ENCODE results near the gene HMOX2. TPM values are rescaled to one million over a fixed set of nuclear protein-coding genes. Genes with fewer than 3 reads are reported as not detected.

The HMOX2 gene
- total RNA-seq, 1 donor from 2014 or later = 39.6 TPM

DNA sequence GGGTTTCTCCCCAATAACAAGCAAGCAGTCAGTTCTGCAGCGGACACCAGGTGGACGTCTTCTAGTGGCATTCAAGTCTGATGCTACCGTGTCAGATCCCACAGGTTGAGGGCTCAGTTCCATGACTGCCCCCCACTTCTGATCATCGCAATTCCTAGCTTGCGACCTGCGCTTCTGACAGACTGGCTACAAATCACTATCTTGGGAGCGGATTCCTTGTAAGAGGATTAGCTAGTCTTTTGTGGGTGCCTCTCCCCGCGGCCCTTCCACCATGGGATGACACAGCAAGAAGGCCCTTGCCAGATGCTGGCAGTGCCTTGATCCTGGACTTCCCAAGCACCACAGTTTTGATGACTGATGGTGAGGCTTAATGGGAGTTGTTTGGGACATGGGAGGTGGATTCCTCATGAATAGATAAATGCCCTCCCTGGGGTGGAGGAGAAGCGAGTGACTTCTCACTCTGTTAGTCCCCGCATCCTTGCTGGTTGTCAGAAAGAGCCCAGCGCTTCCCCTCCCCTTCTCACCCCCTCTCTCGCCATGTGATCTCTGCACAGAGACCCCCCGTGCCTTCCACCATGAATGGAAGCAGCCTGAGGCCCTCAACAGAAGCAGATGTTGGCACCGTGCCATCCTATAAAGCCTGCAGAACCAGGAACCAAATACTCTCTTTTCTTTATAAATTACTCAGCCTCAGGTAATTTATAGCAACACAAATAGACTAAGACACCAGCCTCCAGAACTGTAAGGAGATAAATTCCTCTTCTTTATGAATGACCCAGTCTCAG, 43.3 kb downstream of the HMOX2 start:
- Mint-ChIP-seq H3K27ac (ENCODE audit: unreplicated experiment) (no peak overlapping the region), H3K4me1 (peaks cover 9% of the 10 kb centered on the region), H3K27me3 (ENCODE audit: low read depth) (no peaks in the 10 kb centered on the region), H3K36me3 (ENCODE audit: low read depth) (peaks cover 3% of the 10 kb centered on the region), H3K9me3 (no peaks in the 10 kb centered on the region), H3K4me3 (no peak overlapping the region)
- TF ChIP-seq, protein P1, sequence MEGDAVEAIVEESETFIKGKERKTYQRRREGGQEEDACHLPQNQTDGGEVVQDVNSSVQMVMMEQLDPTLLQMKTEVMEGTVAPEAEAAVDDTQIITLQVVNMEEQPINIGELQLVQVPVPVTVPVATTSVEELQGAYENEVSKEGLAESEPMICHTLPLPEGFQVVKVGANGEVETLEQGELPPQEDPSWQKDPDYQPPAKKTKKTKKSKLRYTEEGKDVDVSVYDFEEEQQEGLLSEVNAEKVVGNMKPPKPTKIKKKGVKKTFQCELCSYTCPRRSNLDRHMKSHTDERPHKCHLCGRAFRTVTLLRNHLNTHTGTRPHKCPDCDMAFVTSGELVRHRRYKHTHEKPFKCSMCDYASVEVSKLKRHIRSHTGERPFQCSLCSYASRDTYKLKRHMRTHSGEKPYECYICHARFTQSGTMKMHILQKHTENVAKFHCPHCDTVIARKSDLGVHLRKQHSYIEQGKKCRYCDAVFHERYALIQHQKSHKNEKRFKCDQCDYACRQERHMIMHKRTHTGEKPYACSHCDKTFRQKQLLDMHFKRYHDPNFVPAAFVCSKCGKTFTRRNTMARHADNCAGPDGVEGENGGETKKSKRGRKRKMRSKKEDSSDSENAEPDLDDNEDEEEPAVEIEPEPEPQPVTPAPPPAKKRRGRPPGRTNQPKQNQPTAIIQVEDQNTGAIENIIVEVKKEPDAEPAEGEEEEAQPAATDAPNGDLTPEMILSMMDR (conservative IDR thresholded peaks at IDR 0.05) = no peak
- no peak for DNase-seq (ENCODE audit: low read depth, low spot score)

GRCh38 chr16:4520913-4521312, 44.7 kb downstream of the HMOX2 start:
- no peak for DNase-seq (ENCODE audit: low read depth, low spot score)
- H3K9me3 Mint-ChIP-seq = no peaks in the 10 kb centered on the region
- peaks cover 6% of the 10 kb centered on the region for H3K36me3 Mint-ChIP-seq (ENCODE audit: low read depth)
- H3K4me1 Mint-ChIP-seq = peaks cover 9% of the 10 kb centered on the region
- peak overlapping the region; percentile 43 for H3K27ac Mint-ChIP-seq (ENCODE audit: unreplicated experiment)
- TF ChIP-seq, protein P1 (conservative IDR thresholded peaks at IDR 0.05) = no peak
- no peaks in the 10 kb centered on the region for H3K27me3 Mint-ChIP-seq (ENCODE audit: low read depth)
- no peak overlapping the region for H3K4me3 Mint-ChIP-seq

- H3K27me3 Mint-ChIP-seq (ENCODE audit: low read depth) = no peaks in the 10 kb centered on the region
- H3K9me3 Mint-ChIP-seq = no peaks in the 10 kb centered on the region
- TF ChIP-seq, protein P1 (conservative IDR thresholded peaks at IDR 0.05) = no peak
- H3K4me3 Mint-ChIP-seq = no peak overlapping the region
- peak overlapping the region; percentile 50 for H3K27ac Mint-ChIP-seq (ENCODE audit: unreplicated experiment)
- H3K36me3 Mint-ChIP-seq (ENCODE audit: low read depth) = peaks cover 6% of the 10 kb centered on the region
- no peak for DNase-seq (ENCODE audit: low read depth, low spot score)
- peaks cover 9% of the 10 kb centered on the region for H3K4me1 Mint-ChIP-seq
Measured at GRCh38 chr16:4522051-4522581, 45.9 kb downstream of the HMOX2 start.

GRCh38 chr16:4523686-4524085, 47.5 kb downstream of the HMOX2 start:
- Mint-ChIP-seq H3K27me3 (ENCODE audit: low read depth) (no peaks in the 10 kb centered on the region), H3K36me3 (ENCODE audit: low read depth) (peaks cover 8% of the 10 kb centered on the region), H3K9me3 (no peaks in the 10 kb centered on the region), H3K4me1 (peaks cover 9% of the 10 kb centered on the region), H3K4me3 (no peak overlapping the region), H3K27ac (ENCODE audit: unreplicated experiment) (no peak overlapping the region)
- DNase-seq (ENCODE audit: low read depth, low spot score) = no peak
- TF ChIP-seq, protein P1 (conservative IDR thresholded peaks at IDR 0.05) = no peak

DNA sequence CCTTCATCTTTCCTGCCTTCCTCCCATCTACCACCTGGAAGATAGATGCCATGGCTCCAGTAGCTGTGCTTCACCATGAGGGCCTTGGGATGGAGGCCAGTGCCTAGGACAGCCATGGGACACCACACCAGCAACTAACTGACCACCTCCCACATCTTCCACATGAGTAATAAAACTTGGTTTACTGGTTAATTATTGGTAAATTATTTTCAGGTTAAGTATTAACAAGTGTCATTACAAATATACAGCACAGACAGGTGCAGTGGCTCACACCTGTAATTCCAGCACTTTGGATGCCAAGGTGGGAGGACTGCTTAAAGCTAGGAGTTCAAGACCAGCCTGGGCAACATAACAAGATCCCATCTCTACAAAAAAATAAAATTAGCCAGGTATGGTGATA, 48.4 kb downstream of the HMOX2 start:
- DNase-seq (ENCODE audit: low read depth, low spot score) = no peak
- Mint-ChIP-seq H3K27me3 (ENCODE audit: low read depth) (no peaks in the 10 kb centered on the region), H3K36me3 (ENCODE audit: low read depth) (peaks cover 8% of the 10 kb centered on the region), H3K4me3 (no peak overlapping the region), H3K27ac (ENCODE audit: unreplicated experiment) (no peak overlapping the region), H3K4me1 (peaks cover 13% of the 10 kb centered on the region), H3K9me3 (no peaks in the 10 kb centered on the region)
- TF ChIP-seq, protein P1 (conservative IDR thresholded peaks at IDR 0.05) = no peak

Data from neural crest cell (in vitro differentiated cells).